ENCODE results near the gene VPS33A. TPM values are rescaled to one million over a fixed set of nuclear protein-coding genes. Genes with fewer than 3 reads are reported as not detected.

Gene VPS33A
- total RNA-seq, 1 donor from 2014 or later, result 10.9 TPM

DNA sequence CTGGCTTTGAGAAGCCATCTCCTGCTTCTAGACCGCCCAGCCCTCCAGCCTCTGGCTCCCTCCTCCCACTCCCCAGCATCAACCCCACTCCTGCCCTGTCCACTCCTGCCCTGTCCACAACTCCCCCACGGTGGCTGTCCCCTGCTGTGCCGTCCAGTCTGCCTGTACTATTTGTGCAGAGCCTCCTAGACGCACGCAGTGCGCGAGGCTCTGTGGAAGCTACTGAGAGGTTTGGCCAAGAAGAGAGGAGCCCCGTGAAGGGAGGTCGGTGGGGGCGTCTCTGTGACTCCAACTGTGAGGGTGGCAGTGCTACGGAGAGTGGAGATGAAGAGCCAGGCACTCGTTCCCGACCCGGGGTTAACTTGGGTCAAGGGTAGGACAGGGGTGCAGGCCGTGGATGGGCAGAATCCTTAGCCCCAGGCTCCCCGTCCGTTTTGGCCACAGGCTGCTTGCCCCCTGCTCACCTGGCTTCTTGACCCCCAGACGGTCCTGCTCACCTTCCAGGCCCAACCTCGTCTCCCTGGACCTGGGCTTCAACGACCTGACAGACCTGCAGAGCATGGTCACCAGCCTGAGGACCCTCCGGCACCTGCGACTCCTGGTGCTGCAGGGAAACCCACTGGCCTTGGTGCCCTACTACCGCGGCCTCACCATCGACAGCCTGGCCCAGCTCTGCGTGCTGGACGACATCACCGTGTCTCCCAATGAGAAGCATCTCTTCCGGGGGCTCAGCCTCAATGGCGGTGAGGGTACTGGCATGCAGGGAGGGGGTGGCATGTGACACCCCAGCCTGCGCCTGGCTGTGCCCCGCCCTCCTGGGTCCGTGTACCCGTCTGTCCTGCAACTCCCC is 76.4 kb downstream of the VPS33A start:
- intact Hi-C loops (cut with micrococcal nuclease), result no loop called here
- no peak for ATAC-seq
- no peak for DNase-seq

DNA sequence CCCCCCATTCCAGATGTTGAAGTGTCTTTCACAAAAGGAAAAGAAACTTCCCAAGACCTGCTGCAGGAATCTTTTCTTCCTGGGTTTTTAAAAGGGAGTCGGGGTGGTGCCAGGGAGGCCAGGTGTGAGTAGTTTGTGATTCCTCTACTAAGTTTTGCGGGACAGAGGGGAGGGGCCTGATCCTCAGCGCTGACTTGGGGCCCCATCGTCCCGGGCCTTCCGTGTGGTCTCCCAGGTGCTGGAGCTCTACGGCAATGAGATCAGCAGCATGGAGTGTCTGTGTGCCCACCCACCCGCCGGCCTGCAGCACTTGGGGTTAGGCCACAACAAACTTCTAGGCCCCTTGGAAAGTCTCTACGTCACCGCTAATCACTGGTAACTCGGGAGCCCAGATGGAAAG is 78.8 kb downstream of the VPS33A start:
- DNase-seq, result no peak
- intact Hi-C loops (cut with micrococcal nuclease), result no loop called here
- no peak for ATAC-seq

DNA sequence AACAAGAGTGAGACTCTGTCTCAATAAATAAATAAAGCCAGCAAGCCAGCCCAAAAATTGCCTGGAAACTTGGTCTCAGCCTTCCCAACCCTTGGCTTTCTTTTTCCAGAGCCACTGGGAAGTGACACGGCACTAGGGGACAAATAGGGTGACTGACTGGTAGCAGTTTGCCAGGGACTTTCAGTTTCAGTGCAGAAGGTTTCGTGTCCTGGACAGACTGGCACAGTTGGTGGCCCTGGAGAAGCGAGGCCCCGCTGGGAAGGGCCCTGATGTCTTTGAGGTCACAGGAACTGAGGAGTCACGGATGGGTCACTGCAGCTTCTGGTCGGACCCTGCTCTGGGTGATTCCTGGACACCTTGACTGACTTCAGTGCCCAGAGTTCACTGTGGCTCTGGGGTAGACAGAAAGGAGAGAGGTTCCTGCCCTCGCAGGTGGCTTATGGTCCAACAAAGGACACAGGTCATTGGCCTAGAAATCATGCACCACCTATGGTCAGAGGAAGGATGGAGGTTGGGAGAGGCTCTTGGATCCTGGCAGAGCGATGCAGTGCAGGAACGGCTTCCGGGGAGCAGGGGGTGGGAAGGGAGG is 80.7 kb downstream of the VPS33A start:
- intact Hi-C loops (cut with micrococcal nuclease), result no loop called here
- DNase-seq (no peak), ATAC-seq (no peak)

DNA sequence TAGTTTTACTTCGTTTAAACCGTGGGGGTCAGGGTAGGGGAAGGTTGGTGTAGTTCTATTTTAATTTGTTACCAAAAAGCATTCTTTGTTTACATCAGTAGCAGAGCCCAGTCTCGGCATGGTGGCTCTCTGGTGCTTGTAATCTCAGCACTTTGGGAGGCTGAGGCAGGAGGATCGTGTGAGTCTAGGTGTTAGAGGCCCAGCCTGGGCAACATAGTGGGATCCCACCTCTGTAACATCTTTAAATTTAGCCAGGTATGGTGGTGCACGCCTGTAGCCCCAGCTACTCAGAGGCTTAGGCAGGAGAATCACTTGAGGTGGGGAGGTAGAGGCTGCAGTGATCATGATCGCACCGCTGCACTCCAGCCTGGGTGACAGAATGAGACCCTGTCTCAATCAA is 81.2 kb downstream of the VPS33A start:
- DNase-seq (no peak), ATAC-seq (no peak)
- intact Hi-C loops (cut with micrococcal nuclease), result no loop called here

DNA sequence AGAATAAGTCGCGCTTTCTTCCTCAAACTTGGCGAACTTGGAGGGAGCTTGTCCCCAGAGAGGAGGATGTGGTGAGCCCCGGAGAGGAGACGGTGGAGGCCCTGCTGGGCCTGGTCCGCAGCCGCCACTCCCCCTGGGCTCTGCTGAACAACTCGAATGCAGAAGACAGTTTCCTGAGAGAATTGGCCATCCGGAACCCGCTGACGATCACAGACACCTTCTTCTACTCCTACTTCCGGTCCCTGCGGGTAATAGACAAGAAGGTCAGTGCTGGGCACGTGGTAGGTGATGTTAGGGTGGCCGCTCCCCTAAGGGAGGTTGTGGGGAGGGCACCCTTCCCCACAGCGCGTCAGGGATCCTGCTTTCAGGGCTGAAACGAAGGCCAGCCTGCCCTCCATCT is 81.8 kb downstream of the VPS33A start:
- intact Hi-C loops (cut with micrococcal nuclease), result no loop called here
- DNase-seq, result no peak
- ATAC-seq, result no peak

DNA sequence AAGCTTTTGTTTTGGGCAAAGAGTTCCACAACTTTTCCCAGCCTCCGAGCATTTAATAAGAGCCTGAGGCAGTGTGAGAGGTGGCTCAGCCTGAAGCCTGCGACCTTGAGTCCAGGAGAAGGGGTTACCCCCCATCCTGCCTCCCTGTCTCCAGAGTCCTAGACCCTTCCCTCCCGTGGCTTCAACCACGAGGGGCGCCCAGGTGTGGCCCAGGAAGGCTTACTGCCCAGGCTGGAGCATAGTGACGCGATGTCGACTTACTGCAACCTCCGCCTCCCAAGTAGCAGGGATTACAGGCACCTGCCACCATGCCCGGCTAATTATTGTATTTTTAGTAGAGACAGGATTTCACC is 82.7 kb downstream of the VPS33A start:
- DNase-seq (no peak), ATAC-seq (peak; percentile 15)
- intact Hi-C loops (cut with micrococcal nuclease), result no loop called here

DNA sequence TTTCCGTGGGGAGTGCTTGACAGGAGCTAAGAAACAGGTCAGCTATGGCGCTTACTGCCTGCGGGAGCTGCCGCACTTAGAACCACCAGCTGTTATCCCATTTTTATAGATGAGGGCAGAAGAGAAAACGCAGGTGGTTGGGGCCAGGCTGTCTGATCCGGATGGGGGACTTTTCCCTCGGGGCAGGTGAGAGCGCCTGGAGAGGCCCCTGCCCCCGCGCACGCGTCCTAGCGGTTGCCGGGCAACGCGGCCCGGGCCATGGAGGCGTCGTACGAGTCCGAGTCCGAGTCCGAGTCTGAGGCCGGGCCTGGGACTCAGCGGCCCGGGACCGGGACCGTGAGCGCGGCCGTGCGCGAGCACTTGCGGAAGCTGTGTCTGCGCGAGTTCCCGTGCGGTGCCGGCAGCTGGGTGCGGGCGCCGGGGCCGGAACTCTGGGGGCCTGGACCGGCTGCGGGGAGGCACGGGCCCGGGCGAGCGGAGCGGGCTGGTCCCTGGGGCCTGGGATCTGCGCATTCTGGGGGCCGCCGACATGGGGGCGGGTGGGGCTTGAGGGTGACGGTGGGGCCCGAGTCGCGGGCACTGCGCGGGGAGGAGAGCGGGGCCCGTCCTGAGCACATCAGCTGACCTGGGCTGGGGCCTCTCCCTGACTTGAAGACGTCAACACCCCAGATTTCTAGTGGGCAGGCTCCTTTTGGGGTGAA is 83.3 kb downstream of the VPS33A start, which contains the start of gene LRRC43:
TSS of gene LRRC43 (plus strand) at position 237 of the 701 bp plus-strand sequence. CDS start at position 259, 22 bp downstream.
- ATAC-seq (peak; percentile 83), DNase-seq (peak; percentile 63)
- intact Hi-C loops (cut with micrococcal nuclease), result no loop called here

Other genes with a start within 250 kb of the VPS33A start
- 17.5 TPM for gene BCL7A, start 244.6 kb downstream of the VPS33A start, total RNA-seq
- gene MLXIP, start 187.7 kb downstream of the VPS33A start, total RNA-seq, result 30.2 TPM
- gene IL31, start 92.3 kb downstream of the VPS33A start, total RNA-seq, result not detected
- gene LRRC43, start 83.4 kb downstream of the VPS33A start, total RNA-seq, result 1.4 TPM
- gene B3GNT4, start 62.8 kb downstream of the VPS33A start, total RNA-seq, result not detected
- gene DIABLO, start 40.4 kb downstream of the VPS33A start, total RNA-seq, result 30.4 TPM
- gene CLIP1, start 156.2 kb upstream of the VPS33A start, total RNA-seq, result 93.3 TPM
- gene ZCCHC8, start 234.4 kb upstream of the VPS33A start, total RNA-seq, result 9.0 TPM